ENCODE measurements around the gene UBQLN4. TPM values are rescaled to one million over a fixed set of nuclear protein-coding genes. Genes with fewer than 3 reads are reported as not detected.
A peak's percentile ranks its signal among the peaks of the same experiment; 100 is the strongest.
"Not testable (repeated sequence)": the region's sequence is repeated elsewhere in the genome, so short reads cannot be mapped to it uniquely, and the experiment has no call there.

Gene UBQLN4
- total RNA-seq, 6 donors from 2014 or later = 22.2 to 39.8 (median 24.5) TPM

DNA sequence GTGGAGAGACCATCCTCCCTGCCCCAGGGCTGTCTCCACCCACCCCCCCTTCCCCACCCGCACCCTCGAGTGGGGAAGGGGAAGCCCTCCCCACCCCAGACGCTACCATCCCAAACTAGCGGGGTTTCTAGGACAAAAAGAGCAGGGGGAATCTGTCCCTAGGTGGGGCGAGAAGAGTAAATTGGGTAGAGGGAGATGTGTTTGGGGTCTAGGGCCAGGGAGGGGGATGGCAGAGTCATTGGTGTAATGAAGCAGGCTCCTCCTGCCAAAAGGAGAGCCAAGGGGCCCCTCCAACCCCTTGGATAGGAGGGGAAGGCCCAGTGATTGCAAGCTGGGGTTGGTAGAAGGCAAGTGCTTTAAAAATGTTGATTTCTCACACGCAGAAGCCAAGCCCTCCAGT, 18.7 kb upstream of the UBQLN4 start:
- Histone ChIP-seq H3K9me3 (no peaks in the 10 kb centered on the region), H3K36me3 (peaks cover 0 to 6% (median 1%) of the 10 kb centered on the region in 4 donors), H3K4me1 (peaks cover 9 to 28% (median 17%) of the 10 kb centered on the region in 4 donors), H3K27ac (no peak overlapping the region), H3K4me3 (no peak overlapping the region), H3K27me3 (no peaks in the 10 kb centered on the region)
- TF ChIP-seq EP300 (IDR thresholded peaks at IDR 0.05) = no peak
- TF ChIP-seq POLR2AphosphoS5 (IDR thresholded peaks at IDR 0.05) = no peak
- TF ChIP-seq, protein P1, sequence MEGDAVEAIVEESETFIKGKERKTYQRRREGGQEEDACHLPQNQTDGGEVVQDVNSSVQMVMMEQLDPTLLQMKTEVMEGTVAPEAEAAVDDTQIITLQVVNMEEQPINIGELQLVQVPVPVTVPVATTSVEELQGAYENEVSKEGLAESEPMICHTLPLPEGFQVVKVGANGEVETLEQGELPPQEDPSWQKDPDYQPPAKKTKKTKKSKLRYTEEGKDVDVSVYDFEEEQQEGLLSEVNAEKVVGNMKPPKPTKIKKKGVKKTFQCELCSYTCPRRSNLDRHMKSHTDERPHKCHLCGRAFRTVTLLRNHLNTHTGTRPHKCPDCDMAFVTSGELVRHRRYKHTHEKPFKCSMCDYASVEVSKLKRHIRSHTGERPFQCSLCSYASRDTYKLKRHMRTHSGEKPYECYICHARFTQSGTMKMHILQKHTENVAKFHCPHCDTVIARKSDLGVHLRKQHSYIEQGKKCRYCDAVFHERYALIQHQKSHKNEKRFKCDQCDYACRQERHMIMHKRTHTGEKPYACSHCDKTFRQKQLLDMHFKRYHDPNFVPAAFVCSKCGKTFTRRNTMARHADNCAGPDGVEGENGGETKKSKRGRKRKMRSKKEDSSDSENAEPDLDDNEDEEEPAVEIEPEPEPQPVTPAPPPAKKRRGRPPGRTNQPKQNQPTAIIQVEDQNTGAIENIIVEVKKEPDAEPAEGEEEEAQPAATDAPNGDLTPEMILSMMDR (IDR thresholded peaks at IDR 0.05) = no peak
- no peak for TF ChIP-seq POLR2A (IDR thresholded peaks at IDR 0.05)
- ATAC-seq (ENCODE audit: low FRiP score in 2 of 2) (no peak), DNase-seq (no peak)
- 68 to 73% methylated on average over 6 of the region's 6 CpGs for WGBS, 2 donors

DNA sequence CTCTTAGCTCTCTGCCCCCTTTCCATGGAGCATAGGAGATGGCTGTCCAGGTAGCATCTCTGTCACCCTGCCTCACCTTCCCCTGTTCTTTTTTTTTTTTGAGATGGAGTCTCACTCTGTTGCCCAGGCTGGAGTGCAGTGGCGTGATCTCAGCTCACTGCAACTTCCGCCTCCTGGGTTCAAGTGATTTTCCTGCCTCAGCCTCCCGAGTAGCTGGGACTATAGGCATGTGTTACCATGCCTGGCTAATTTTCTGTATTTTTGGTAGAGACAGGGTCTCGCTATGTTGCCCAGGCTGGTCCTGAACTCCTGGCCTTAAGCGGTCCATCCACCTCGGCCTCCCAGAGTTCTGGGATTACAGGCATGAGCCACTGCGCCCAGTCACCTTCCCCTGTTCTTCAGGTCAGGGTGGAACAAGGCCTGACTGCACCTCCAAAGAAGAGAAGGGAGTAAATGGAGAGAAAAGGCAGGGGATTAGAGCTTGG, 17.8 kb upstream of the UBQLN4 start:
- not testable (repeated sequence) for H3K36me3 ChIP-seq; ATAC-seq (ENCODE audit: low FRiP score in 2 of 2); H3K27me3 ChIP-seq; H3K9me3 ChIP-seq; H3K27ac ChIP-seq; DNase-seq; H3K4me3 ChIP-seq
- 94 to 95% methylated on average over 7 of the region's 7 CpGs for WGBS, 2 donors
- peaks cover 9 to 23% (median 15%) of the 10 kb centered on the region in 4 donors for H3K4me1 ChIP-seq

DNA sequence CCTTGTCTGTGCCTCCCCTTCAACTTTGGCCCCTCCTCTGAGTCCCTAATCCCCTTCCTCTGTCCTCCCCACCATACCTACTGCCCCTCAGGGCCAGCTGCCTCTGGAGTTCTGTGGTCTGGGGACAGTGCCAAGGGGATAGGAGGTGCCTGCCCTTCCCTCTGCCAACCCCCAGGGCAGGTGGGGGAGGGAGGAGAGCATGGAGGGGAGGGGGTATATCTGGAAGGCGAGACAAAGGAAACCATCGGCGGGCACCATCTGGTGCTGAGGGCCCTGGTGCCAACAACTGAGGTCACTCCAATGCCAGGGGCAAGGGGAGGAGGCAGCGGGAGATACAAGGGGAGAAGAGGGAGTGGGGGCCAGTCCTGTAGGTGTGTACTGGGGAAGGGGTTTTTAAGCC, 16.9 kb upstream of the UBQLN4 start:
- WGBS, 2 donors = 33 to 55% methylated on average over 4 of the region's 4 CpGs
- H3K27me3 ChIP-seq = no peaks in the 10 kb centered on the region
- ATAC-seq (ENCODE audit: low FRiP score in 2 of 2) = no peak
- H3K27ac ChIP-seq = no peak overlapping the region
- peaks cover 0 to 6% (median 1%) of the 10 kb centered on the region in 4 donors for H3K36me3 ChIP-seq
- DNase-seq = no peak
- H3K4me3 ChIP-seq = no peak overlapping the region
- TF ChIP-seq EP300 (IDR thresholded peaks at IDR 0.05) (no peak), POLR2A (IDR thresholded peaks at IDR 0.05) (no peak), POLR2AphosphoS5 (IDR thresholded peaks at IDR 0.05) (no peak)
- TF ChIP-seq, protein P1 (IDR thresholded peaks at IDR 0.05) = no peak
- H3K4me1 ChIP-seq = peaks cover 3 to 21% (median 8%) of the 10 kb centered on the region in 4 donors
- no peaks in the 10 kb centered on the region for H3K9me3 ChIP-seq

DNA sequence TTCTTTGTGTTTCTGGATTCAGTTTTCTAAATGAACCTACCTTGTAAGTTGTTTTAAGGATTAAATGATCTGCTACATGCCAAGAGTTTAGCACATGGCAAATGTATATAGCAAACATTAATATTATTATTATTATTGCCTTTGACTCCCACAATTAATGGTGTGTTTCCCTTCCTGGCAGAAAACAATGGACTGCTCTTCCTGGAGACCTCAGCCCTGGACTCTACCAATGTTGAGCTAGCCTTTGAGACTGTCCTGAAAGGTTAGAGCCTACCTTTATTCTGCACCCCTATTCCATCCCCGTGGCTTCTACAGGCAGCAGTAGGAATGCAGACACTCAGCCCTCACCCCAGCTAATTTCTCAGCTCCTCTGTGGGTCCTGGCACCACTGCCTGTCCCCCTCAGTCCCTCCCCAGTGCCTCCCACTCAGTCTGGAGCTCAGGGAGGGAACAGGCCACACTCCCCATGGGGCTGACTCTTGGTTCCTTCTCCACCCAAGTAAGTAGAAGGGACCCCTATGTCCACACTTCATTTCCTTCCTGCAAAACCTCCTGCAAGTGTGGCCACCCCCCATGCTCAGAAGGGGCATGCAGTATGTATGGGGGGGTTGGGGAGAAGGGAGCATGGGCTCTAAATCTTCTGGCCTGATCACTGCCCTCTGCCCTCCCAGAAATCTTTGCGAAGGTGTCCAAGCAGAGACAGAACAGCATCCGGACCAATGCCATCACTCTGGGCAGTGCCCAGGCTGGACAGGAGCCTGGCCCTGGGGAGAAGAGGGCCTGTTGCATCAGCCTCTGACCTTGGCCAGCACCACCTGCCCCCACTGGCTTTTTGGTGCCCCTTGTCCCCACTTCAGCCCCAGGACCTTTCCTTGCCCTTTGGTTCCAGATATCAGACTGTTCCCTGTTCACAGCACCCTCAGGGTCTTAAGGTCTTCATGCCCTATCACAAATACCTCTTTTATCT, 16.2 kb upstream of the UBQLN4 start:
- H3K9me3 ChIP-seq = no peaks in the 10 kb centered on the region
- no peaks in the 10 kb centered on the region for H3K27me3 ChIP-seq
- ATAC-seq (ENCODE audit: low FRiP score in 2 of 2) (no peak), DNase-seq (no peak)
- peak overlapping the region in 1 of 4 donors; percentile 34 for H3K27ac ChIP-seq
- WGBS, 2 donors = 63 to 79% methylated on average over 3 of the region's 3 CpGs
- TF ChIP-seq POLR2A (IDR thresholded peaks at IDR 0.05) = no peak
- TF ChIP-seq EP300 (IDR thresholded peaks at IDR 0.05) = no peak
- TF ChIP-seq POLR2AphosphoS5 (IDR thresholded peaks at IDR 0.05) = no peak
- TF ChIP-seq, protein P1 (IDR thresholded peaks at IDR 0.05) = no peak
- peaks cover 0 to 13% (median 2%) of the 10 kb centered on the region in 4 donors for H3K4me1 ChIP-seq
- peaks cover 0 to 6% (median 1%) of the 10 kb centered on the region in 4 donors for H3K36me3 ChIP-seq
- no peak overlapping the region for H3K4me3 ChIP-seq

DNA sequence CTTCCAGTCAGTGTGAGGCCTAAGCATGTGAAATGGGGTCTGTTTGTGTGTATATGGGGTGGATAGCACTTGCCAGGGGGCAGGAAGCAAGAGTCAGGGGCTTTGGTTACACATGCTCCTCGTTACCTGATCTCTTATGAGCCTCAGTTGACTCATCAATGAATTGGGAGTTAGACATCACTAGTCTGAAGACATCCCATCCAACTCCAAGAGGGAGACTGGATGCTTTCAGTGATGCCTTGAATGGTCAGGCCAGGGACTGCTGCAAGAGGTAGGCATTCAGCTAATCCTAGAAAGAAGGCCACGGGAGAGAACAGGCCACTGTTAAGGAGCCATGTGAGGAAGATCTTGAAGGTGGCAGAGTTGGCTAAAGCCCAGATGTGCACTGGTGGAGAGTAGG, 13.7 kb upstream of the UBQLN4 start:
- WGBS, 2 donors = 87 to 88% methylated on average over 2 of the region's 2 CpGs
- H3K4me1 ChIP-seq = peaks cover 0 to 10% (median 0%) of the 10 kb centered on the region in 4 donors
- ATAC-seq (ENCODE audit: low FRiP score in 2 of 2) (no peak), DNase-seq (no peak)
- no peaks in the 10 kb centered on the region for H3K9me3 ChIP-seq
- H3K4me3 ChIP-seq = no peak overlapping the region
- peaks cover 0 to 6% (median 1%) of the 10 kb centered on the region in 4 donors for H3K36me3 ChIP-seq
- TF ChIP-seq, protein P1 (IDR thresholded peaks at IDR 0.05) = no peak
- TF ChIP-seq EP300 (IDR thresholded peaks at IDR 0.05) (no peak), POLR2AphosphoS5 (IDR thresholded peaks at IDR 0.05) (no peak), POLR2A (IDR thresholded peaks at IDR 0.05) (no peak)
- H3K27ac ChIP-seq = no peak overlapping the region
- H3K27me3 ChIP-seq = no peaks in the 10 kb centered on the region
